ENCODE data around the gene ZBED5. TPM values are rescaled to one million over a fixed set of nuclear protein-coding genes. Genes with fewer than 3 reads are reported as not detected.

Gene ZBED5
- total and polyA plus RNA-seq, 9 of the 15 experiments (the other 6 are each of a cell fraction or from before 2014, with no cell fraction given): 12.4 to 70.7 (median 26.8) TPM

DNA sequence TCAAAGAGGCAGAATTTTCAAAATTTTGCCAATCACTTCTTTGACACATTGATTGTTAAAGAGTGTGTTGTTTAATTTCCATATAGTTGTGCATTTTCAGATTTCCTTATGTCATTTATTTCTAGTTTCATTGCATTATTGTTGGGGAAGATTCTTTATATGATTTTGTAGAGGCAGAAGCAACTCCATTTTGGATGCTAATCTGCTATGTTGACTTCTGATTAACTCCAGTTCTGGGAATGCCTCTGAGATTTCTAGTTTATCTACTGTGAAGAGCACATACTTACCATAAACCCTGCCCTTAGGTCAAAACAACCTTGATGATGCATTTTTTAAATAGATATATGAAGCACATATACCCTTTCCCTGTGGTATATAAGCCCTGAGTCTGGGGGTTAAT, 29.5 kb upstream of the ZBED5 start (continued):
- TF ChIP-seq, protein P1, sequence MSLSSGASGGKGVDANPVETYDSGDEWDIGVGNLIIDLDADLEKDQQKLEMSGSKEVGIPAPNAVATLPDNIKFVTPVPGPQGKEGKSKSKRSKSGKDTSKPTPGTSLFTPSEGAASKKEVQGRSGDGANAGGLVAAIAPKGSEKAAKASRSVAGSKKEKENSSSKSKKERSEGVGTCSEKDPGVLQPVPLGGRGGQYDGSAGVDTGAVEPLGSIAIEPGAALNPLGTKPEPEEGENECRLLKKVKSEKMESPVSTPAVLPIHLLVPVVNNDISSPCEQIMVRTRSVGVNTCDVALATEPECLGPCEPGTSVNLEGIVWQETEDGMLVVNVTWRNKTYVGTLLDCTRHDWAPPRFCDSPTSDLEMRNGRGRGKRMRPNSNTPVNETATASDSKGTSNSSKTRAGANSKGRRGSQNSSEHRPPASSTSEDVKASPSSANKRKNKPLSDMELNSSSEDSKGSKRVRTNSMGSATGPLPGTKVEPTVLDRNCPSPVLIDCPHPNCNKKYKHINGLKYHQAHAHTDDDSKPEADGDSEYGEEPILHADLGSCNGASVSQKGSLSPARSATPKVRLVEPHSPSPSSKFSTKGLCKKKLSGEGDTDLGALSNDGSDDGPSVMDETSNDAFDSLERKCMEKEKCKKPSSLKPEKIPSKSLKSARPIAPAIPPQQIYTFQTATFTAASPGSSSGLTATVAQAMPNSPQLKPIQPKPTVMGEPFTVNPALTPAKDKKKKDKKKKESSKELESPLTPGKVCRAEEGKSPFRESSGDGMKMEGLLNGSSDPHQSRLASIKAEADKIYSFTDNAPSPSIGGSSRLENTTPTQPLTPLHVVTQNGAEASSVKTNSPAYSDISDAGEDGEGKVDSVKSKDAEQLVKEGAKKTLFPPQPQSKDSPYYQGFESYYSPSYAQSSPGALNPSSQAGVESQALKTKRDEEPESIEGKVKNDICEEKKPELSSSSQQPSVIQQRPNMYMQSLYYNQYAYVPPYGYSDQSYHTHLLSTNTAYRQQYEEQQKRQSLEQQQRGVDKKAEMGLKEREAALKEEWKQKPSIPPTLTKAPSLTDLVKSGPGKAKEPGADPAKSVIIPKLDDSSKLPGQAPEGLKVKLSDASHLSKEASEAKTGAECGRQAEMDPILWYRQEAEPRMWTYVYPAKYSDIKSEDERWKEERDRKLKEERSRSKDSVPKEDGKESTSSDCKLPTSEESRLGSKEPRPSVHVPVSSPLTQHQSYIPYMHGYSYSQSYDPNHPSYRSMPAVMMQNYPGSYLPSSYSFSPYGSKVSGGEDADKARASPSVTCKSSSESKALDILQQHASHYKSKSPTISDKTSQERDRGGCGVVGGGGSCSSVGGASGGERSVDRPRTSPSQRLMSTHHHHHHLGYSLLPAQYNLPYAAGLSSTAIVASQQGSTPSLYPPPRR (CRISPR knock-in tag; IDR thresholded peaks at IDR 0.05; ENCODE audit: borderline replicate concordance): no peak
- TF ChIP-seq POLR3G (IDR thresholded peaks at IDR 0.05; ENCODE audit: extremely low read depth, insufficient read length, insufficient replicate concordance) (no peak), ZNF436 (CRISPR knock-in tag; IDR thresholded peaks at IDR 0.05) (no peak), NR2F6 (CRISPR knock-in tag; IDR thresholded peaks at IDR 0.05) (no peak), TAL1 (IDR thresholded peaks at IDR 0.05) (0 out of 2 replicates have a peak, but pooled peaks have one; percentile 20), ZEB2 (IDR thresholded peaks at IDR 0.05) (no peak), HNRNPUL1 (IDR thresholded peaks at IDR 0.05; ENCODE audit: low read length) (no peak), ZFPM2 (CRISPR knock-in tag; IDR thresholded peaks at IDR 0.05) (no peak), ZKSCAN8 (CRISPR knock-in tag; IDR thresholded peaks at IDR 0.05) (no peak), KDM1A (IDR thresholded peaks at IDR 0.05) (peak; percentile 56 to 58; a peak in 3 of 4 replicates), TRIM24 (IDR thresholded peaks at IDR 0.05) (no peak)
- TF ChIP-seq, protein P2, sequence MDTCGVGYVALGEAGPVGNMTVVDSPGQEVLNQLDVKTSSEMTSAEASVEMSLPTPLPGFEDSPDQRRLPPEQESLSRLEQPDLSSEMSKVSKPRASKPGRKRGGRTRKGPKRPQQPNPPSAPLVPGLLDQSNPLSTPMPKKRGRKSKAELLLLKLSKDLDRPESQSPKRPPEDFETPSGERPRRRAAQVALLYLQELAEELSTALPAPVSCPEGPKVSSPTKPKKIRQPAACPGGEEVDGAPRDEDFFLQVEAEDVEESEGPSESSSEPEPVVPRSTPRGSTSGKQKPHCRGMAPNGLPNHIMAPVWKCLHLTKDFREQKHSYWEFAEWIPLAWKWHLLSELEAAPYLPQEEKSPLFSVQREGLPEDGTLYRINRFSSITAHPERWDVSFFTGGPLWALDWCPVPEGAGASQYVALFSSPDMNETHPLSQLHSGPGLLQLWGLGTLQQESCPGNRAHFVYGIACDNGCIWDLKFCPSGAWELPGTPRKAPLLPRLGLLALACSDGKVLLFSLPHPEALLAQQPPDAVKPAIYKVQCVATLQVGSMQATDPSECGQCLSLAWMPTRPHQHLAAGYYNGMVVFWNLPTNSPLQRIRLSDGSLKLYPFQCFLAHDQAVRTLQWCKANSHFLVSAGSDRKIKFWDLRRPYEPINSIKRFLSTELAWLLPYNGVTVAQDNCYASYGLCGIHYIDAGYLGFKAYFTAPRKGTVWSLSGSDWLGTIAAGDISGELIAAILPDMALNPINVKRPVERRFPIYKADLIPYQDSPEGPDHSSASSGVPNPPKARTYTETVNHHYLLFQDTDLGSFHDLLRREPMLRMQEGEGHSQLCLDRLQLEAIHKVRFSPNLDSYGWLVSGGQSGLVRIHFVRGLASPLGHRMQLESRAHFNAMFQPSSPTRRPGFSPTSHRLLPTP (IDR thresholded peaks at IDR 0.05; ENCODE audit: borderline replicate concordance, extremely low read depth, insufficient read length): no peak
- TF ChIP-seq, protein P3, sequence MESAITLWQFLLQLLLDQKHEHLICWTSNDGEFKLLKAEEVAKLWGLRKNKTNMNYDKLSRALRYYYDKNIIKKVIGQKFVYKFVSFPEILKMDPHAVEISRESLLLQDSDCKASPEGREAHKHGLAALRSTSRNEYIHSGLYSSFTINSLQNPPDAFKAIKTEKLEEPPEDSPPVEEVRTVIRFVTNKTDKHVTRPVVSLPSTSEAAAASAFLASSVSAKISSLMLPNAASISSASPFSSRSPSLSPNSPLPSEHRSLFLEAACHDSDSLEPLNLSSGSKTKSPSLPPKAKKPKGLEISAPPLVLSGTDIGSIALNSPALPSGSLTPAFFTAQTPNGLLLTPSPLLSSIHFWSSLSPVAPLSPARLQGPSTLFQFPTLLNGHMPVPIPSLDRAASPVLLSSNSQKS (CRISPR knock-in tag; IDR thresholded peaks at IDR 0.05): no peak
- TF ChIP-seq, protein P4, sequence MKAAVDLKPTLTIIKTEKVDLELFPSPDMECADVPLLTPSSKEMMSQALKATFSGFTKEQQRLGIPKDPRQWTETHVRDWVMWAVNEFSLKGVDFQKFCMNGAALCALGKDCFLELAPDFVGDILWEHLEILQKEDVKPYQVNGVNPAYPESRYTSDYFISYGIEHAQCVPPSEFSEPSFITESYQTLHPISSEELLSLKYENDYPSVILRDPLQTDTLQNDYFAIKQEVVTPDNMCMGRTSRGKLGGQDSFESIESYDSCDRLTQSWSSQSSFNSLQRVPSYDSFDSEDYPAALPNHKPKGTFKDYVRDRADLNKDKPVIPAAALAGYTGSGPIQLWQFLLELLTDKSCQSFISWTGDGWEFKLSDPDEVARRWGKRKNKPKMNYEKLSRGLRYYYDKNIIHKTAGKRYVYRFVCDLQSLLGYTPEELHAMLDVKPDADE (conservative IDR thresholded peaks at IDR 0.05; ENCODE audit: control insufficient read depth, low read depth, low read length): no peak
